GM12801 (cell line): ENCODE results near the gene UBQLN4.

Experiments
- TF ChIP-seq, protein P1 (sequence below): IDR thresholded peaks from one replicate; pipeline ENCODE4 v1.5.1; 2011; ENCODE audit warnings: control low read depth; ENCODE audit not compliant: insufficient read length; ENCODE audit errors: extremely low read depth

The UBQLN4 gene

DNA sequence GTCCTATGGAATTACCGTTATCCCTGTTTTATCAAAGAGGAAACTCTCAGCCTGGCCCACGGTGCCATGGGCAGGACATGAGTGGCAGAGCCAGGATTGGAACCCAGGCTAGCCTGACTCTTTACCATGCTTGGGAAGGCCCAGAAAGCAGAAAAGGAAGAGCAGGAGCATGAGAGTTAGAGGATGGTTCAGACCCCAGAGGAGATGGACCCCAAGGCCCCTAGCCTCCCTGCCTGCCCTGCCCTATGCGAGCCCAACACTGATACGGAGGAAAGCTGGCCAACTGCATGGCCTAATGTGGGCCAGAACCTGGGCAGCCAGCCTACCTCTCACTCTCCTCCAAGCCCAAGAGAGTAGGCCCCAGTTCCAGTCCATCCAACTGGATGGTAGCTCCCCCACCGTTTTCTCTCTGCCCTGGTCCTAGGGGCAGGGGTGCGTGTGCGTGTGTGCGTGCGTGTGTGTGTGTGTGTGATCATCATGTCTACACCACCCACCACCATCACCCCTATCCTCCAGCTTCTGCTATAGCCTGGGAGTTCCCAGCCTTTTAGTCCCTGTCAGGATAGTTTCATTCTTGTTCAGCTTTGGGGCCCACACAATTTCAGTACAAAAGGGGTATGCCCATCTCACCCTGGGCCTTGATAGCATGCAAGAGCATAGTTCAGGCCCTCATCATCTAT lies 44.0 kb upstream of the UBQLN4 start:
- TF ChIP-seq, protein P1, sequence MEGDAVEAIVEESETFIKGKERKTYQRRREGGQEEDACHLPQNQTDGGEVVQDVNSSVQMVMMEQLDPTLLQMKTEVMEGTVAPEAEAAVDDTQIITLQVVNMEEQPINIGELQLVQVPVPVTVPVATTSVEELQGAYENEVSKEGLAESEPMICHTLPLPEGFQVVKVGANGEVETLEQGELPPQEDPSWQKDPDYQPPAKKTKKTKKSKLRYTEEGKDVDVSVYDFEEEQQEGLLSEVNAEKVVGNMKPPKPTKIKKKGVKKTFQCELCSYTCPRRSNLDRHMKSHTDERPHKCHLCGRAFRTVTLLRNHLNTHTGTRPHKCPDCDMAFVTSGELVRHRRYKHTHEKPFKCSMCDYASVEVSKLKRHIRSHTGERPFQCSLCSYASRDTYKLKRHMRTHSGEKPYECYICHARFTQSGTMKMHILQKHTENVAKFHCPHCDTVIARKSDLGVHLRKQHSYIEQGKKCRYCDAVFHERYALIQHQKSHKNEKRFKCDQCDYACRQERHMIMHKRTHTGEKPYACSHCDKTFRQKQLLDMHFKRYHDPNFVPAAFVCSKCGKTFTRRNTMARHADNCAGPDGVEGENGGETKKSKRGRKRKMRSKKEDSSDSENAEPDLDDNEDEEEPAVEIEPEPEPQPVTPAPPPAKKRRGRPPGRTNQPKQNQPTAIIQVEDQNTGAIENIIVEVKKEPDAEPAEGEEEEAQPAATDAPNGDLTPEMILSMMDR, result no peak

DNA sequence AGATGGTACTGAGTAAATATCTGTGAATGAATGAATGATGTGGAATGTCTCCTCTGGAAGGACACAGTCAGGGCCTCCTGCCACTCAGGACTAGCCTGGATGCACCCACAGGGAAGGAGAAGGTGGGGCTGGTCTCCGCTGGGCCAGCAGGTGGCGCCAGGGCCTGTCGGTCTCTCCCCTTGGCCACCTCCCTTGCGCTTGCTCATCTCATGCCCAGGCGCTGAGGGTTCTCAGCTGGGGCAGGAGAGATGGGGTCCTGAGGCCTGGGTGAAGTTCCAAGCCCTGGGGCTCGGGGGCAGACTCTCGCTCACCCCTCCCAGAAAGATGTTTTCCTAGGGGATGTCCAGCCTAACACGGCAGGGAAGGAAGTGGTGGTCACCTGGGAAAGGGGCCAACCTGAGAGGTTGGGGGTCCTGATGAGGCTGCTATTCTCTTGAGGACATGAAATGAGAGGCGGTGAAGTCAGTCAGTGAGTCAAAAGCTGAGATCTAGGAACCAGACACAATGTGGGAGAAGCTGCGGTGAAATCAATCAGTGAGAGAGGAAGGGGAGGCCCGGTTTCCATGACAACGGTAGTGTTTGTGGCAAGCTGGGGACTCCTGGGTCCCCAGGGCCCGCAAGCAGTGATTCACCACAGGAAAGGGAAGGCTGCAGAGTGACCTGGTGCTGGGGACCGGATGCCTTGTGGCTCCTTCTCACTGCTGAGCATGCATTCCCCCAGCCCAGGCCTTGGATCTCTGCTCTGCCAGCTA lies 43.2 kb upstream of the UBQLN4 start:
- TF ChIP-seq, protein P1, result peak; percentile 51

- TF ChIP-seq, protein P1, result no peak
These were observed 42.4 kb upstream of the UBQLN4 start for GRCh38 chr1:156095906-156096508.

DNA sequence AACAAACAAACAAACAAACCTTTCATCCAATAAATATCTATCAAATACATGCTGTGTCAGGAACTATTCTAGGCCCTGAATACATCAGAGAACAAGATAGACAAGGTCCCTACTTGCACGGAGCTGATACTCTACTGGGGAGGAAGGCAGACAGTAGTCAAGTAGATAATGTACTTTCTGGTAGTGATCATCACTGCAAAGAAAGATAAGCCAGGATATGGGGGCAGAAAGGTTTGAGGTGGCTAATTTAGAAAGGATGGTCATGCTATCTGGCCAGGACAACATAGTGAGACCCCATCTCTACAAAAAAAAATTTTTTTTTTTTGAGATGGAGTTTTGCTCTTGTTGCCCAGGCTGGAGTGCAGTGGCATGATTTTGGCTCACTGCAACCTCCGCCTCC lies 38.0 kb upstream of the UBQLN4 start:
- TF ChIP-seq, protein P1, result no peak

GRCh38 chr1:156090840-156091188 lies 37.2 kb upstream of the UBQLN4 start:
- TF ChIP-seq, protein P1, result no peak

DNA sequence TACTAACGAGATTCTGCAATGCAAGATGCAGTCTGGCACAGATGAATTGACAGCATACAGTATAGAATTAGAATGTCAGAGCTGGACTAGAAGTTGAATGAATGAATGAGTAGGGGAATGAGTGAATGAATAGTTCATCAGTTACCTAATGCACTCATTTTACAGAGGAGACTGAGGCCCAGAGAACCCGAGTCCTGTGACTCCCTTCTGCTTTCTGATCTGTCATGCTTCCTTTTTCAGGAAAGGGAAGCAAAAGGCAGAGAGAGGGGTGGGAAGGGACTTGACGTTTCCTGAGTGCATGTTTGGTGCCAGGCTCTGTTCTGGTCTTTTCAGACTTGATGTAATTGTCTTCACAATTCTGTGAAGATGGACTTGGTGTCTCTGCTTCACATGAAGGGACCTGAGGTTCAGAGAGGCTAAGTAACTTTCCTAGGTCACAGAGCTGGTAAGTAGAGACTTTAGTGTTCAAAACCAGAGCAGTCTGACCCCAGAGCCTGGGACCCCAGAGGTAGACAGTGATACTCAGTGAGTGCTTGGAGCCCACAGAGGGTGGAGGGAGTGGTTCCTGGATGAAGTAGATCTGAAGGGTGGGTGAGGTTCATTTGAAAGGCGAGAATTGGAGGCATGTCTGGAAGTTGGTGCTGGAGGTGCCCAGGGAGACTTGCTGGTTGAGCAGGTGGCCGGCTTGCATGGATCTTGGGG lies 36.7 kb upstream of the UBQLN4 start:
- TF ChIP-seq, protein P1, result no peak

GRCh38 chr1:156089704-156090103 lies 36.1 kb upstream of the UBQLN4 start:
- TF ChIP-seq, protein P1, result no peak
